H1 (cell line): ENCODE measurements around the gene PRMT2.

Source experiments
- CBX8 ChIP-seq: fragments of 300-800, 300-1000 bp; sonication (generic); IDR thresholded peaks from 2 replicates; pipeline ENCODE4 v1.7.1; 2016; ENCODE audit warnings: low read depth, low read length, borderline replicate concordance
- CTCF ChIP-seq, 3 experiments: IDR thresholded peaks; 1 replicate in 2 of 3; 2 replicates in 1 of 3; pipeline versions ENCODE4 v1.5.1 to v1.6.1; 2011; ENCODE audit warnings: low read length in 3 of 3, mild to moderate bottlenecking in 3 of 3, inconsistent platforms in 2 of 3, low read depth in 1 of 3, moderate library complexity in 1 of 3; ENCODE audit not compliant: insufficient read depth in 1 of 3; ENCODE audit errors: control extremely low read depth in 1 of 3
- MAX ChIP-seq: IDR thresholded peaks from 2 replicates; pipeline ENCODE4 v1.6.1; 2012; ENCODE audit warnings: inconsistent platforms
- POLR2AphosphoS5 ChIP-seq: IDR thresholded peaks from 2 replicates; pipeline ENCODE4 v1.6.1; 2011; ENCODE audit warnings: low read depth, low read length
- RXRA ChIP-seq: IDR thresholded peaks from 2 replicates; pipeline ENCODE4 v1.6.1; 2011; ENCODE audit warnings: low read depth, mild to moderate bottlenecking, low read length, moderate library complexity; ENCODE audit not compliant: insufficient read depth
- TCF12 ChIP-seq: IDR thresholded peaks from 2 replicates; pipeline ENCODE4 v1.6.1; 2011; ENCODE audit warnings: low read depth, mild to moderate bottlenecking, low read length

DNA sequence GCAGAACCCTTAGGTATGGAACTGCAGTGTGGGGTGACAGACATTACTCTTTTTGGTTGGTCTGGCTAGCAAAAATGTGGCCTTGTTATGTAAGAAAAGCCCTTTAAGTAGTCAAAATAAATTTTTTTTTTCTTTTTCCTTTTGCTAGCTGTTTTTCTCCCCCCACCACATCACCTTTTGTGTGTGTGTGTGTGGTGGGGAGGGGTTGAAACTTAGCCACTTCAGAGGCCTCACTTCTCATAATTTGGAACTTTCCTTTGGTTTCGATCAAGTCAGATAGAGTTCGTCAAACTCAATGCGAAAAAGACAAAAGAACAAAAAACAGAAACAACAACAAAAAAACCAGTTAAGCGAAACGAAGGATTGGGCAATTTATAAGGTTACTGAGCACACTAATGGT lies 1.9 kb upstream of the PRMT2 start:
- TF ChIP-seq RXRA (no peak), CTCF (IDR thresholded peaks at IDR 0.05; ENCODE audit: control extremely low read depth in 1 of 3, insufficient read depth in 1 of 3, low read depth in 1 of 3, low read length in 3 of 3) (no peak), CBX8 (no peak), MAX (no peak), TCF12 (no peak), POLR2AphosphoS5 (no peak)
